ENCODE data around the gene FOXP4. TPM values are rescaled to one million over a fixed set of nuclear protein-coding genes. Genes with fewer than 3 reads are reported as not detected.

The FOXP4 gene
- total RNA-seq, 2 donors from 2014 or later: 15.7 to 21.0 TPM

- no peaks in the 10 kb centered on the region for H3K9me3 ChIP-seq
- H3K4me3 ChIP-seq: no peak overlapping the region
- DNase-seq (ENCODE audit: low spot score): no peak
- TF ChIP-seq CTCF (IDR thresholded peaks at IDR 0.05): no peak
- H3K27me3 ChIP-seq (replicated peaks; ENCODE audit: insufficient read depth): no peaks in the 10 kb centered on the region
- H3K27ac ChIP-seq: no peak overlapping the region
- no peaks in the 10 kb centered on the region for H3K36me3 ChIP-seq
- H3K4me1 ChIP-seq (ENCODE audit: control insufficient read depth in 1 of 2, low read depth in 2 of 2): peaks cover 12 to 21% of the 10 kb centered on the region in 2 donors
- ATAC-seq (ENCODE audit: insufficient number of reproducible peaks, low FRiP score, low read depth): no peak
These were observed 45.6 kb upstream of the FOXP4 start for GRCh38 chr6:41500561-41500960.

- H3K27ac ChIP-seq: peak overlapping the region; percentile 1 to 39
- H3K4me1 ChIP-seq (ENCODE audit: control insufficient read depth in 1 of 2, low read depth in 2 of 2): peaks cover 14 to 25% of the 10 kb centered on the region in 2 donors
- H3K9me3 ChIP-seq: no peaks in the 10 kb centered on the region
- no peak for TF ChIP-seq CTCF (IDR thresholded peaks at IDR 0.05)
- no peaks in the 10 kb centered on the region for H3K36me3 ChIP-seq
- H3K27me3 ChIP-seq (replicated peaks; ENCODE audit: insufficient read depth): no peaks in the 10 kb centered on the region
- H3K4me3 ChIP-seq: no peak overlapping the region
- no peak for DNase-seq (ENCODE audit: low spot score)
- ATAC-seq (ENCODE audit: insufficient number of reproducible peaks, low FRiP score, low read depth): no peak
These were observed 43.6 kb upstream of the FOXP4 start for GRCh38 chr6:41502566-41502916.

- Histone ChIP-seq H3K9me3 (no peaks in the 10 kb centered on the region), H3K4me1 (ENCODE audit: control insufficient read depth in 1 of 2, low read depth in 2 of 2) (peaks cover 14 to 25% of the 10 kb centered on the region in 2 donors), H3K4me3 (peak overlapping the region; percentile 77), H3K27ac (peak overlapping the region; percentile 1 to 39), H3K36me3 (no peaks in the 10 kb centered on the region), H3K27me3 (replicated peaks; ENCODE audit: insufficient read depth) (no peaks in the 10 kb centered on the region)
- no peak for ATAC-seq (ENCODE audit: insufficient number of reproducible peaks, low FRiP score, low read depth)
- no peak for DNase-seq (ENCODE audit: low spot score)
- no peak for TF ChIP-seq CTCF (IDR thresholded peaks at IDR 0.05)
These were observed 43.1 kb upstream of the FOXP4 start for GRCh38 chr6:41502917-41503671.

GRCh38 chr6:41503827-41504465 lies 42.2 kb upstream of the FOXP4 start:
- Histone ChIP-seq H3K27ac (peak overlapping the region; percentile 81 to 85), H3K27me3 (replicated peaks; ENCODE audit: insufficient read depth) (no peaks in the 10 kb centered on the region), H3K9me3 (no peaks in the 10 kb centered on the region), H3K36me3 (no peaks in the 10 kb centered on the region), H3K4me1 (ENCODE audit: control insufficient read depth in 1 of 2, low read depth in 2 of 2) (peaks cover 14 to 25% of the 10 kb centered on the region in 2 donors), H3K4me3 (peak overlapping the region; percentile 77)
- DNase-seq (ENCODE audit: low spot score) (no peak), ATAC-seq (ENCODE audit: insufficient number of reproducible peaks, low FRiP score, low read depth) (no peak)
- no peak for TF ChIP-seq CTCF (IDR thresholded peaks at IDR 0.05)

- Histone ChIP-seq H3K27ac (peak overlapping the region; percentile 81 to 85), H3K27me3 (replicated peaks; ENCODE audit: insufficient read depth) (no peaks in the 10 kb centered on the region), H3K4me3 (peak overlapping the region; percentile 77), H3K9me3 (no peaks in the 10 kb centered on the region), H3K36me3 (no peaks in the 10 kb centered on the region), H3K4me1 (ENCODE audit: control insufficient read depth in 1 of 2, low read depth in 2 of 2) (peaks cover 14 to 25% of the 10 kb centered on the region in 2 donors)
- DNase-seq (ENCODE audit: low spot score) (no peak), ATAC-seq (ENCODE audit: insufficient number of reproducible peaks, low FRiP score, low read depth) (no peak)
- TF ChIP-seq CTCF (IDR thresholded peaks at IDR 0.05): no peak
These were observed 41.6 kb upstream of the FOXP4 start for GRCh38 chr6:41504466-41505121.

All from thoracic aorta (tissue), 2 donors.